GM12892 (cell line): ENCODE measurements around the gene PMEL.

Source experiments
- POLR2A ChIP-seq: IDR thresholded peaks from 2 replicates; pipeline ENCODE4 v1.6.1; 2011; ENCODE audit warnings: low read depth, low read length, control low read depth
- POLR2AphosphoS5 ChIP-seq: IDR thresholded peaks from 2 replicates; pipeline ENCODE4 v1.6.1; 2011; ENCODE audit warnings: low read depth, low read length, control low read depth
- TAF1 ChIP-seq: IDR thresholded peaks from 2 replicates; pipeline ENCODE4 v1.6.1; 2011; ENCODE audit warnings: low read depth, mild to moderate bottlenecking, control low read depth, low read length, borderline replicate concordance

- TF ChIP-seq POLR2A (no peak), POLR2AphosphoS5 (no peak), TAF1 (no peak)
Measured at GRCh38 chr12:55925371-55925770, 40.5 kb downstream of the PMEL start.
